HEK293T (cell line): ENCODE results near the gene KCNJ16.

ENCODE experiments used
- BHLHE40 ChIP-seq: fragments of 450-650 bp; IDR thresholded peaks from 2 replicates; pipeline ENCODE4 v1.6.1; 2016; ENCODE audit warnings: mild to moderate bottlenecking, moderate library complexity, borderline replicate concordance
- LEF1 ChIP-seq: fragments of 450-650 bp; IDR thresholded peaks from 2 replicates; pipeline ENCODE4 v1.6.1; 2017; ENCODE audit warnings: mild to moderate bottlenecking, borderline replicate concordance
- SP1 ChIP-seq: fragments of 450-650 bp; IDR thresholded peaks from 2 replicates; pipeline ENCODE4 v1.6.1; 2017
- SUZ12 ChIP-seq: fragments of 450-650 bp; IDR thresholded peaks from 2 replicates; pipeline ENCODE4 v1.6.1; 2016; ENCODE audit warnings: mild to moderate bottlenecking
- TARDBP ChIP-seq: fragments of 450-650 bp; IDR thresholded peaks from 2 replicates; pipeline ENCODE4 v1.6.1; 2016

DNA sequence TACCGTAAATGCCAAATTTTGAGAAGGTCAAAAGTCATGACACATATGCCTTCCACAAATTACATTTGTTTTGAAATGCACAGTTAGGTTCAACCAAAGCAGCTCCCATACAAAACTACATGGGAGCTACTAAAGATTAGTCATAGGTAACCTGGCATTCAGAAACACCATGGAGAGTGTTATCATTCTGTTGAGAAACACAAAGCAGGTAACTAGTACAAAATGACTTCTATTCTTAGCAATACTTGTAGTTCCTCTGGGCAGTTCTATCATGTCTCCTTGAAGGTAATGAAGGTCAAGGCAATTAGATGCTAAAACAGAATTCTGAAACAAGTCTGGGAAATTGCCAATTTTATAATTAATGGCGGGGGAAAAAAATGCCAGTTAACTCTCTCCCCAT is 39.4 kb downstream of the KCNJ16 start:
- TF ChIP-seq TARDBP (no peak), LEF1 (no peak), SUZ12 (no peak), SP1 (no peak), BHLHE40 (no peak)
